Measurements from ENCODE around the gene ARL5C. TPM values are rescaled to one million over a fixed set of nuclear protein-coding genes. Genes with fewer than 3 reads are reported as not detected.

ARL5C gene
- total RNA-seq, 1 donor from 2014 or later, result 0.25 TPM

DNA sequence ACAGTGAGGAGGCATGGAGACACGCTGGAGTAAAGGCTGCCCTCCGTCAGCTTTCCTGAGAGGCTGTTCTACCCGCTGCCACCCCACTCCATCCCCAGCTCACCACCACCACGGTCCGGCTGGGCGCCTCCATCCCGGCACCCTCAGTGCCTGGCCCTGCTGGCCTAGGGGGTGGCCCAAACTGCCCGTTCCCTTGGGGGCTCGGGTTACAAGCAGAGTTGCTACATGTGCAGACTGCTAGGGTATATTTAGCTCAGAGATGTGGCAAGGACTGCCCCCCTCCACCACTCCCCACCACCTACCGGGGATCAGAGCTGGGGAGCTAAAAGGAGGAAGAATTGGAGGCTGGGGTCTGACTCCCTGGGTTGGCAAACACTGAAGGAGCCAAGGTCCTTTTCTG is 27.4 kb upstream of the ARL5C start:
- Mint-ChIP-seq H3K27ac (ENCODE audit: unreplicated experiment) (no peak overlapping the region), H3K9me3 (ENCODE audit: low read depth) (no peaks in the 10 kb centered on the region), H3K27me3 (ENCODE audit: low read depth) (no peaks in the 10 kb centered on the region), H3K4me3 (ENCODE audit: unreplicated experiment) (no peak overlapping the region), H3K36me3 (ENCODE audit: low read depth) (peaks cover 15% of the 10 kb centered on the region), H3K4me1 (ENCODE audit: low read depth) (peaks cover 39% of the 10 kb centered on the region)
- TF ChIP-seq, protein P1, sequence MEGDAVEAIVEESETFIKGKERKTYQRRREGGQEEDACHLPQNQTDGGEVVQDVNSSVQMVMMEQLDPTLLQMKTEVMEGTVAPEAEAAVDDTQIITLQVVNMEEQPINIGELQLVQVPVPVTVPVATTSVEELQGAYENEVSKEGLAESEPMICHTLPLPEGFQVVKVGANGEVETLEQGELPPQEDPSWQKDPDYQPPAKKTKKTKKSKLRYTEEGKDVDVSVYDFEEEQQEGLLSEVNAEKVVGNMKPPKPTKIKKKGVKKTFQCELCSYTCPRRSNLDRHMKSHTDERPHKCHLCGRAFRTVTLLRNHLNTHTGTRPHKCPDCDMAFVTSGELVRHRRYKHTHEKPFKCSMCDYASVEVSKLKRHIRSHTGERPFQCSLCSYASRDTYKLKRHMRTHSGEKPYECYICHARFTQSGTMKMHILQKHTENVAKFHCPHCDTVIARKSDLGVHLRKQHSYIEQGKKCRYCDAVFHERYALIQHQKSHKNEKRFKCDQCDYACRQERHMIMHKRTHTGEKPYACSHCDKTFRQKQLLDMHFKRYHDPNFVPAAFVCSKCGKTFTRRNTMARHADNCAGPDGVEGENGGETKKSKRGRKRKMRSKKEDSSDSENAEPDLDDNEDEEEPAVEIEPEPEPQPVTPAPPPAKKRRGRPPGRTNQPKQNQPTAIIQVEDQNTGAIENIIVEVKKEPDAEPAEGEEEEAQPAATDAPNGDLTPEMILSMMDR (IDR thresholded peaks at IDR 0.05), result no peak
- no peak for DNase-seq (ENCODE audit: low spot score)

DNA sequence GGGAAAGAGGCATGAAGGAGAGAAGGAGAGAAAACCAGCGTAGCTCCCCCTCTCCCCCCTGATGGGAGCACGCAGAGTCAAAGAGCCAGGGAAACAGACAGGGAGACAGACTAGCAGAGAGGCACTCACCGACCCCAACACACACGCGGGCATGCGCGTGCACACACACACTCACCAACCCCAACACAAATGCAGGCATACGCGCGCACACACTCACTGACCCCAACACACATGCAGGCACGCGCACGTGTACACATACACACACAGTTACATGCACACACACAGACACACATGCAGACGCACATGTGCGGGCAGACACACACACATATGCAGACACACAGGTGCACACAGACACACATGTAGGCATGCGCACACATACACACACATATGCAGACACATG is 26.9 kb upstream of the ARL5C start:
- Mint-ChIP-seq H3K27ac (ENCODE audit: unreplicated experiment) (peak overlapping the region; percentile 73), H3K9me3 (ENCODE audit: low read depth) (no peaks in the 10 kb centered on the region), H3K4me3 (ENCODE audit: unreplicated experiment) (no peak overlapping the region), H3K27me3 (ENCODE audit: low read depth) (no peaks in the 10 kb centered on the region), H3K4me1 (ENCODE audit: low read depth) (peaks cover 34% of the 10 kb centered on the region), H3K36me3 (ENCODE audit: low read depth) (peaks cover 15% of the 10 kb centered on the region)
- TF ChIP-seq, protein P1 (IDR thresholded peaks at IDR 0.05), result no peak
- no peak for DNase-seq (ENCODE audit: low spot score)

DNA sequence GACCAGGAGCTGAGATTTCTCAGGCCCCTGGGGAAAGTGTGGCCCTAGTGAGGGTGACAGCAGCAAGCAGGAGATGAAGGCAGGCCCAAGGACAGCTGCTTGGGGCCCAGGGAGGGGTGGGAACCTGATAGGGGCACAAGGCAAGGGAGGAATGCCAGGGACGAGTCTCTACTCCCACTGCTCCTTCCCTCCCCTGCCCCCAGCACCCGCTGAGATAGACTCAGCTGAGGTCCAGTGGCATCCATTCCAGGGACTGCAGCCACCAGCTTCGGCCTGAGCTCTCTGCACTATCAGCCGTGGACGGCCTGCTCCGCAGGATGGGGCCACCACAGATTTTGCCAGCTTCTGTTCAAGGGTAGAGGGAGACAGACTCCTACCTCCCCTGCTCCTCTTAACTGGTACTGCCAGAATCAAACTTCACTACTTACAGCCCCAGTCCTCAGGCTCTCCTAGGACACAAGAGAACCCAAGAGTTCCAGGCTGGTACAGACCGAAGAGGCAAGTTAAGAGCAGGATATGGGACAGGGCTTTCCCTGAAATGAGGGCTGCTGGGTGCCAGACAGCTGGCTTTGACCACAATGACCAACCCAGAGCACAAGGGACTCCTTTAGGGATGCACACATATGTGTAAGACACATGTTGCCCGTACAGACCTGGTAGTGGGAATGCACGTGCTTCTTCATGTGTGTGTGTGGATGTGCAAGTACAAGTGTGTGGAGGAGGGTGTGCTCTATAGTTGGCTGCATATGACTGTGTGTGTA is 26.0 kb upstream of the ARL5C start:
- Mint-ChIP-seq H3K27me3 (ENCODE audit: low read depth) (no peaks in the 10 kb centered on the region), H3K9me3 (ENCODE audit: low read depth) (no peaks in the 10 kb centered on the region), H3K27ac (ENCODE audit: unreplicated experiment) (peak overlapping the region; percentile 13), H3K4me3 (ENCODE audit: unreplicated experiment) (no peak overlapping the region), H3K36me3 (ENCODE audit: low read depth) (peaks cover 18% of the 10 kb centered on the region), H3K4me1 (ENCODE audit: low read depth) (peaks cover 33% of the 10 kb centered on the region)
- no peak for DNase-seq (ENCODE audit: low spot score)
- TF ChIP-seq, protein P1 (IDR thresholded peaks at IDR 0.05), result no peak

DNA sequence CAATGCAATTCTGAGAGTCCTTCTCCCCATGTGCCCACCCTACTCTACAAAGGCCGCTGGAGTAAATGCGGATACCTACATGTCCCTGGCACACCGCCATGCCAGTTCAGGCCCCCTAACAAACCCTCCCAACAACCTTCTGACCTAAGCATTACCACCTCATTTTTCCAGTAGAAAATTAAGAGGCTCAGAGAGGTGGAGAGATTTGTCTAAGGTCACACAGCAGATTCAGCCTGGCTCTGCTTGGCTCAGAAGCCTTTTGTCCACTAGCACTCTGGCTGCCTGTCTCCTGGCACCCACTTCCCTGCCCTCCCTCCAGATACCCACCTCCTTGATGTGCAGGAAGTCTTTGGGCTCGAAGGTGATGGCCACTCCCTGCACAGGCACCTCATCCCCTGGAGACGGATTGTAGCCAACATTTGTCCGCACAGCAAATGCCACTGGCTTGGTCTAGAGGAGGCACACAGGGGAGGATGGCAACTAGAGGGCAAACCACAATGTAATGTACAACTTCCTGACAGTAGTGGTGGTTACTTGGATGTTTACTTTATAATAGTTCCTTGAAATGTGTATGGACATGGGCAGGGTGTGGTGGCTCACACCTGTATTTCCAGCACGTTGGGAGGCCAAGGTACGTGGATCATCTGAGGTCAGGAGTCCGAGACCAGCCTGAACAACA is 21.3 kb upstream of the ARL5C start:
- Mint-ChIP-seq H3K4me3 (ENCODE audit: unreplicated experiment) (no peak overlapping the region), H3K9me3 (ENCODE audit: low read depth) (no peaks in the 10 kb centered on the region), H3K4me1 (ENCODE audit: low read depth) (no peaks in the 10 kb centered on the region), H3K27ac (ENCODE audit: unreplicated experiment) (no peak overlapping the region), H3K27me3 (ENCODE audit: low read depth) (no peaks in the 10 kb centered on the region), H3K36me3 (ENCODE audit: low read depth) (peaks cover 28% of the 10 kb centered on the region)
- no peak for DNase-seq (ENCODE audit: low spot score)
- TF ChIP-seq, protein P1 (IDR thresholded peaks at IDR 0.05), result no peak

DNA sequence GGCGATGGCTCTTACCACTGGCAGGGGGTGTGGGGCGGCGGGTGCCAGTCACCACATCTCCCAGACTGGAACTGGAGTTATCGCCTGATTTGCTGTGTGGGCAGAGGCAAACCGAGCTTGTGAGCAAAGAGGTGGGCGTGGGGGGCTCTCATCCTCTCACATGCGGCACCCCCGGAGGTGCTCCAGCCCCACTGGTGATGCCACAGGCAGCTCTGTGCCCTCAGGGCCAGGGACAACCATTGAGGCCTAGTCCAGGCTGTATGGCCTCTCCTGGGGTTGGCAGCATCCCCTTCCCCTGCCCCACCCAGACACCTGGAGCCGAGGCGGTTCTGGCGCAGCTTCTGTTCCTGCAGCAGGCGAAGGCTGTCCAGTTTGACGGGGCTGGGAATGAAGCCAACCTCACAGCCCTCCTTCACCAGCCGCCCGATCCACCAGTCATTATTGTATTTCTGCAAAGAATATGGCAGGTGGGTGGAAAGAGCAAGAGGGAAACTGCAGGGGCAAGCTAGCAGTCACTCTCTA is 20.6 kb upstream of the ARL5C start:
- Mint-ChIP-seq H3K9me3 (ENCODE audit: low read depth) (no peaks in the 10 kb centered on the region), H3K27me3 (ENCODE audit: low read depth) (no peaks in the 10 kb centered on the region), H3K27ac (ENCODE audit: unreplicated experiment) (no peak overlapping the region), H3K4me3 (ENCODE audit: unreplicated experiment) (no peak overlapping the region), H3K36me3 (ENCODE audit: low read depth) (peaks cover 24% of the 10 kb centered on the region), H3K4me1 (ENCODE audit: low read depth) (no peaks in the 10 kb centered on the region)
- no peak for DNase-seq (ENCODE audit: low spot score)
- TF ChIP-seq, protein P1 (IDR thresholded peaks at IDR 0.05), result no peak
